Panc1 (cell line): ENCODE results near the gene KIAA1217.

ENCODE experiments used
- POLR2AphosphoS5 ChIP-seq: IDR thresholded peaks from 2 replicates; pipeline ENCODE4 v1.6.1; 2012; ENCODE audit warnings: mild to moderate bottlenecking, low read depth, low read length, moderate library complexity
- TF ChIP-seq, protein P1 (sequence below): fragments of 450-650 bp; IDR thresholded peaks from 2 replicates; pipeline ENCODE4 v1.5.1; 2017; ENCODE audit warnings: mild to moderate bottlenecking
- TF ChIP-seq, protein P2 (sequence below), 2 experiments: IDR thresholded peaks; 2 replicates each; pipeline ENCODE4 v1.6.1; 2011 to 2012; ENCODE audit warnings: low read depth in 2 of 2, control low read depth in 1 of 2, low read length in 1 of 2, mild to moderate bottlenecking in 1 of 2, moderate library complexity in 1 of 2; ENCODE audit not compliant: insufficient read depth in 1 of 2

DNA sequence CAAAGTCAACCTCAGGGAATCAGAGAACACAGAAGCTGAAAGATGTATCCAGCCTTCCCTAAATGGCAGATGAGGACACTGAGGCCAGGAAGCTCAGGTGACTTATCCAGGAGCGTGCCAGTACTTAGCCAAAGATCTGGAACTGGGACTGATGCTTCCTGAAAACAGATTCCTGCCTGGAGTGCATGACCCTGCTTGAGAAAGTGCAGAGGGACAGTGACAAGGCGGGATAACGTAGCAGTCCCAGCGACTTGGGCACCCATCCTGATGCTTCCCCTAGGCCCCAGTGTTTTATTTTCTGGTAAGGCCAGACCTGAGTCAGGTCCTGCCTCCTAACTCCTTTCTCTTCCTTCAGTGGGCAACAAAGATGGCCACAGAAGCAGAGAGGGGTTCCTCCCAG, 48.6 kb downstream of the KIAA1217 start:
- TF ChIP-seq, protein P1, sequence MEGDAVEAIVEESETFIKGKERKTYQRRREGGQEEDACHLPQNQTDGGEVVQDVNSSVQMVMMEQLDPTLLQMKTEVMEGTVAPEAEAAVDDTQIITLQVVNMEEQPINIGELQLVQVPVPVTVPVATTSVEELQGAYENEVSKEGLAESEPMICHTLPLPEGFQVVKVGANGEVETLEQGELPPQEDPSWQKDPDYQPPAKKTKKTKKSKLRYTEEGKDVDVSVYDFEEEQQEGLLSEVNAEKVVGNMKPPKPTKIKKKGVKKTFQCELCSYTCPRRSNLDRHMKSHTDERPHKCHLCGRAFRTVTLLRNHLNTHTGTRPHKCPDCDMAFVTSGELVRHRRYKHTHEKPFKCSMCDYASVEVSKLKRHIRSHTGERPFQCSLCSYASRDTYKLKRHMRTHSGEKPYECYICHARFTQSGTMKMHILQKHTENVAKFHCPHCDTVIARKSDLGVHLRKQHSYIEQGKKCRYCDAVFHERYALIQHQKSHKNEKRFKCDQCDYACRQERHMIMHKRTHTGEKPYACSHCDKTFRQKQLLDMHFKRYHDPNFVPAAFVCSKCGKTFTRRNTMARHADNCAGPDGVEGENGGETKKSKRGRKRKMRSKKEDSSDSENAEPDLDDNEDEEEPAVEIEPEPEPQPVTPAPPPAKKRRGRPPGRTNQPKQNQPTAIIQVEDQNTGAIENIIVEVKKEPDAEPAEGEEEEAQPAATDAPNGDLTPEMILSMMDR: no peak
- no peak for TF ChIP-seq POLR2AphosphoS5
- TF ChIP-seq, protein P2, sequence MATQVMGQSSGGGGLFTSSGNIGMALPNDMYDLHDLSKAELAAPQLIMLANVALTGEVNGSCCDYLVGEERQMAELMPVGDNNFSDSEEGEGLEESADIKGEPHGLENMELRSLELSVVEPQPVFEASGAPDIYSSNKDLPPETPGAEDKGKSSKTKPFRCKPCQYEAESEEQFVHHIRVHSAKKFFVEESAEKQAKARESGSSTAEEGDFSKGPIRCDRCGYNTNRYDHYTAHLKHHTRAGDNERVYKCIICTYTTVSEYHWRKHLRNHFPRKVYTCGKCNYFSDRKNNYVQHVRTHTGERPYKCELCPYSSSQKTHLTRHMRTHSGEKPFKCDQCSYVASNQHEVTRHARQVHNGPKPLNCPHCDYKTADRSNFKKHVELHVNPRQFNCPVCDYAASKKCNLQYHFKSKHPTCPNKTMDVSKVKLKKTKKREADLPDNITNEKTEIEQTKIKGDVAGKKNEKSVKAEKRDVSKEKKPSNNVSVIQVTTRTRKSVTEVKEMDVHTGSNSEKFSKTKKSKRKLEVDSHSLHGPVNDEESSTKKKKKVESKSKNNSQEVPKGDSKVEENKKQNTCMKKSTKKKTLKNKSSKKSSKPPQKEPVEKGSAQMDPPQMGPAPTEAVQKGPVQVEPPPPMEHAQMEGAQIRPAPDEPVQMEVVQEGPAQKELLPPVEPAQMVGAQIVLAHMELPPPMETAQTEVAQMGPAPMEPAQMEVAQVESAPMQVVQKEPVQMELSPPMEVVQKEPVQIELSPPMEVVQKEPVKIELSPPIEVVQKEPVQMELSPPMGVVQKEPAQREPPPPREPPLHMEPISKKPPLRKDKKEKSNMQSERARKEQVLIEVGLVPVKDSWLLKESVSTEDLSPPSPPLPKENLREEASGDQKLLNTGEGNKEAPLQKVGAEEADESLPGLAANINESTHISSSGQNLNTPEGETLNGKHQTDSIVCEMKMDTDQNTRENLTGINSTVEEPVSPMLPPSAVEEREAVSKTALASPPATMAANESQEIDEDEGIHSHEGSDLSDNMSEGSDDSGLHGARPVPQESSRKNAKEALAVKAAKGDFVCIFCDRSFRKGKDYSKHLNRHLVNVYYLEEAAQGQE (IDR thresholded peaks at IDR 0.05; ENCODE audit: insufficient read depth in 1 of 2, low read depth in 2 of 2, low read length in 1 of 2): no peak
